OCI-LY7 (cell line): ENCODE measurements around the gene EEF1E1. TPM values are rescaled to one million over a fixed set of nuclear protein-coding genes. Genes with fewer than 3 reads are reported as not detected.

Experiments used
- BruUV-seq: library from RNA; stranded (reverse); fragments of 400-500 nt; replicated peaks from 2 replicates; lab custom pipeline; 2021; lab: Mats Ljungman, UMichigan
- CTCF ChIA-PET: fragments of 300-600 bp; sonication (Branson Sonifier 250); formaldehyde crosslinking; loops from one replicate; lab custom pipeline; 2022; ENCODE audit warnings: antibody characterized with exemption; ENCODE audit not compliant: unreplicated experiment; lab: Charles Lee
- POLR2A ChIA-PET: fragments of 300-600 bp; sonication (Branson Sonifier 250); formaldehyde crosslinking; loops from one replicate; lab custom pipeline; 2022; ENCODE audit warnings: antibody characterized with exemption; lab: Charles Lee
- DNase-seq: peaks from one replicate; pipeline ENCODE4 v3.0.0-alpha.2; 2015; ENCODE audit warnings: low spot score
- H2AFZ ChIP-seq: fragments of 200-600 bp; sonication (generic), shearing (Covaris generic); 2 replicates; pipeline ENCODE4 v1.6.1; 2014; ENCODE audit warnings: mild to moderate bottlenecking, antibody characterized with exemption, low read length, moderate library complexity
- H3K27ac ChIP-seq: fragments of 200-600 bp; sonication (generic); 2 replicates; pipeline ENCODE4 v1.5.1; 2014; ENCODE audit warnings: mixed run types, low read depth, mild to moderate bottlenecking, moderate library complexity, low read length, inconsistent platforms; ENCODE audit not compliant: poor library complexity, severe bottlenecking
- H3K36me3 ChIP-seq: fragments of 200-600 bp; sonication (generic); 2 replicates; pipeline ENCODE4 v1.6.1; 2014; ENCODE audit warnings: mild to moderate bottlenecking, antibody characterized with exemption, low read length, moderate library complexity, mixed read lengths; ENCODE audit not compliant: insufficient read depth
- H3K4me1 ChIP-seq: fragments of 200-600 bp; sonication (generic); 2 replicates; pipeline ENCODE4 v1.5.1; 2014; ENCODE audit warnings: mild to moderate bottlenecking, low read length; ENCODE audit not compliant: insufficient read depth, poor library complexity, severe bottlenecking
- H3K4me2 ChIP-seq: fragments of 200-600 bp; sonication (generic); 2 replicates; pipeline ENCODE4 v1.6.1; 2014; ENCODE audit warnings: mild to moderate bottlenecking, low read length
- H3K4me3 ChIP-seq: fragments of 200-600 bp; sonication (generic); 2 replicates; pipeline ENCODE4 v1.5.1; 2014; ENCODE audit warnings: mild to moderate bottlenecking, low read depth, low read length; ENCODE audit not compliant: poor library complexity, severe bottlenecking
- H3K79me2 ChIP-seq: fragments of 200-600 bp; sonication (generic); 2 replicates; pipeline ENCODE4 v1.6.1; 2016; ENCODE audit warnings: low read depth, mild to moderate bottlenecking, low read length, moderate library complexity, mixed read lengths; ENCODE audit not compliant: insufficient read depth
- H3K9me2 ChIP-seq: fragments of 200-600 bp; sonication (generic); 2 replicates; pipeline ENCODE4 v1.6.1; 2016; ENCODE audit warnings: mild to moderate bottlenecking, low read length, mixed read lengths; ENCODE audit not compliant: insufficient read depth
- H3K9me3 ChIP-seq: fragments of 200-600 bp; sonication (generic); 2 replicates; pipeline ENCODE4 v1.6.1; 2014; ENCODE audit warnings: mild to moderate bottlenecking, mixed run types, low read length, mixed read lengths
- H4K20me1 ChIP-seq: fragments of 200-600 bp; sonication (generic); 2 replicates; pipeline ENCODE4 v1.6.1; 2014; ENCODE audit warnings: mild to moderate bottlenecking, antibody characterized with exemption, low read length, moderate library complexity, mixed read lengths; ENCODE audit not compliant: insufficient read depth
- EZH2phosphoT487 ChIP-seq: fragments of 200-600 bp; sonication (generic); IDR thresholded peaks from 2 replicates; pipeline ENCODE4 v1.6.1; 2018; ENCODE audit warnings: low read depth, borderline replicate concordance, mild to moderate bottlenecking, mixed run types, antibody characterized with exemption, low read length, moderate library complexity, mixed read lengths
- intact Hi-C: fragments of 100-400 bp; cut with micrococcal nuclease; formaldehyde crosslinking; loops from one replicate; pipeline ENCODE4 v1.10.0; 2022; ENCODE audit not compliant: unreplicated experiment
- total RNA-seq, 2 experiments: library from RNA; depleted of rRNA in 1 of 2; stranded (reverse); fragments of >200 nt in 1 of 2; shearing (Covaris generic) in 1 of 2; gene quantifications; 2 replicates each; pipeline ENCODE4 v1.2.3, GENCODE V29; 2014 to 2022
- TF ChIP-seq, protein P1 (sequence below): fragments of 200-600 bp; sonication (generic); conservative IDR thresholded peaks from 2 replicates; pipeline ENCODE4 v1.5.1; 2014; ENCODE audit warnings: mild to moderate bottlenecking, antibody characterized with exemption, low read length, moderate library complexity, mixed read lengths

The EEF1E1 gene
- total RNA-seq, 2 experiments from 2014 or later, result 68.0 to 70.9 TPM

- ChIA-PET CTCF (no interaction called here), POLR2A (no interaction called here)
- H3K79me2 ChIP-seq, result peaks cover 16% of the 10 kb centered on the region; the same call in 1 of the 2 replicates
- H3K4me2 ChIP-seq, result no peak overlapping the region
- H4K20me1 ChIP-seq, result no peaks in the 10 kb centered on the region
- TF ChIP-seq, protein P1, sequence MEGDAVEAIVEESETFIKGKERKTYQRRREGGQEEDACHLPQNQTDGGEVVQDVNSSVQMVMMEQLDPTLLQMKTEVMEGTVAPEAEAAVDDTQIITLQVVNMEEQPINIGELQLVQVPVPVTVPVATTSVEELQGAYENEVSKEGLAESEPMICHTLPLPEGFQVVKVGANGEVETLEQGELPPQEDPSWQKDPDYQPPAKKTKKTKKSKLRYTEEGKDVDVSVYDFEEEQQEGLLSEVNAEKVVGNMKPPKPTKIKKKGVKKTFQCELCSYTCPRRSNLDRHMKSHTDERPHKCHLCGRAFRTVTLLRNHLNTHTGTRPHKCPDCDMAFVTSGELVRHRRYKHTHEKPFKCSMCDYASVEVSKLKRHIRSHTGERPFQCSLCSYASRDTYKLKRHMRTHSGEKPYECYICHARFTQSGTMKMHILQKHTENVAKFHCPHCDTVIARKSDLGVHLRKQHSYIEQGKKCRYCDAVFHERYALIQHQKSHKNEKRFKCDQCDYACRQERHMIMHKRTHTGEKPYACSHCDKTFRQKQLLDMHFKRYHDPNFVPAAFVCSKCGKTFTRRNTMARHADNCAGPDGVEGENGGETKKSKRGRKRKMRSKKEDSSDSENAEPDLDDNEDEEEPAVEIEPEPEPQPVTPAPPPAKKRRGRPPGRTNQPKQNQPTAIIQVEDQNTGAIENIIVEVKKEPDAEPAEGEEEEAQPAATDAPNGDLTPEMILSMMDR, result no peak
- TF ChIP-seq EZH2phosphoT487, result no peak
- H3K9me3 ChIP-seq, result no peaks in the 10 kb centered on the region; the same call in 1 of the 2 replicates
- H3K4me1 ChIP-seq, result no peaks in the 10 kb centered on the region
- no TSS peak for BruUV-seq
- no peak overlapping the region for H3K27ac ChIP-seq
- no peak for DNase-seq
- H3K9me2 ChIP-seq, result no peaks in the 10 kb centered on the region
- H3K36me3 ChIP-seq, result peaks cover 92% of the 10 kb centered on the region
- H2AFZ ChIP-seq, result no peak overlapping the region
- no peak overlapping the region for H3K4me3 ChIP-seq
- intact Hi-C loops, result no loop called here
Observed at GRCh38 chr6:8082954-8083858, 19.1 kb downstream of the EEF1E1 start.

- TF ChIP-seq, protein P1, result no peak
- no peak for TF ChIP-seq EZH2phosphoT487
- H3K79me2 ChIP-seq, result peaks cover 16% of the 10 kb centered on the region; the same call in 1 of the 2 replicates
- intact Hi-C loops, result no loop called here
- H3K9me2 ChIP-seq, result no peaks in the 10 kb centered on the region
- no peak overlapping the region for H3K4me2 ChIP-seq
- H3K4me3 ChIP-seq, result no peak overlapping the region
- ChIA-PET CTCF (no interaction called here), POLR2A (no interaction called here)
- H4K20me1 ChIP-seq, result no peaks in the 10 kb centered on the region
- peaks cover 91% of the 10 kb centered on the region for H3K36me3 ChIP-seq
- DNase-seq, result no peak
- no peaks in the 10 kb centered on the region for H3K4me1 ChIP-seq
- no TSS peak for BruUV-seq
- H2AFZ ChIP-seq, result no peak overlapping the region
- H3K9me3 ChIP-seq, result no peaks in the 10 kb centered on the region
- no peak overlapping the region for H3K27ac ChIP-seq
Observed at GRCh38 chr6:8082572-8082953, 19.8 kb downstream of the EEF1E1 start.
